ENCODE measurements around the gene PARD6B.
"Not testable (repeated sequence)": the region's sequence is repeated elsewhere in the genome, so short reads cannot be mapped to it uniquely, and the experiment has no call there.

Gene PARD6B

GRCh38 chr20:50710492-50711063, 20.8 kb upstream of the PARD6B start:
- Histone ChIP-seq H3K4me2 (no peak overlapping the region), H2AFZ (ENCODE audit: low read depth) (no peak overlapping the region)

GRCh38 chr20:50711113-50711825, 20.1 kb upstream of the PARD6B start:
- no peaks in the 10 kb centered on the region for H3K4me1 ChIP-seq (ENCODE audit: low read depth, poor library complexity, severe bottlenecking)

More at GRCh38 chr20:50710492-50711063, 20.8 kb upstream of the PARD6B start:
- Histone ChIP-seq H3K36me3 (ENCODE audit: insufficient read depth) (no peaks in the 10 kb centered on the region), H3K4me3 (IDR thresholded peaks at IDR 0.05; ENCODE audit: insufficient read depth, low read depth, low read length) (no peak overlapping the region), H4K20me1 (ENCODE audit: insufficient read depth) (no peaks in the 10 kb centered on the region), H3K27me3 (ENCODE audit: insufficient read depth, low read depth) (no peaks in the 10 kb centered on the region), H3K27ac (no peak overlapping the region), H3K79me2 (ENCODE audit: insufficient read depth, low read depth) (no peaks in the 10 kb centered on the region), H3K4me1 (ENCODE audit: low read depth, poor library complexity, severe bottlenecking) (no peaks in the 10 kb centered on the region), H3K9ac (no peak overlapping the region)
- no peak for TF ChIP-seq CTCF (conservative IDR thresholded peaks at IDR 0.05; ENCODE audit: low read depth, low read length)

GRCh38 chr20:50712771-50713656, 18.4 kb upstream of the PARD6B start:
- Histone ChIP-seq H2AFZ (ENCODE audit: low read depth) (no peak overlapping the region), H3K79me2 (ENCODE audit: insufficient read depth, low read depth) (no peaks in the 10 kb centered on the region), H3K36me3 (ENCODE audit: insufficient read depth) (no peaks in the 10 kb centered on the region), H3K27me3 (ENCODE audit: insufficient read depth, low read depth) (no peaks in the 10 kb centered on the region), H3K9ac (no peak overlapping the region), H3K27ac (no peak overlapping the region), H3K4me2 (no peak overlapping the region), H3K4me1 (ENCODE audit: low read depth, poor library complexity, severe bottlenecking) (no peaks in the 10 kb centered on the region), H3K4me3 (IDR thresholded peaks at IDR 0.05; ENCODE audit: insufficient read depth, low read depth, low read length) (no peak overlapping the region), H4K20me1 (ENCODE audit: insufficient read depth) (no peaks in the 10 kb centered on the region)
- TF ChIP-seq CTCF (conservative IDR thresholded peaks at IDR 0.05; ENCODE audit: low read depth, low read length), result no peak

More at GRCh38 chr20:50711113-50711825, 20.1 kb upstream of the PARD6B start:
- Histone ChIP-seq H4K20me1 (ENCODE audit: insufficient read depth) (no peaks in the 10 kb centered on the region), H3K9ac (no peak overlapping the region), H3K27ac (no peak overlapping the region), H3K79me2 (ENCODE audit: insufficient read depth, low read depth) (no peaks in the 10 kb centered on the region), H2AFZ (ENCODE audit: low read depth) (no peak overlapping the region), H3K27me3 (ENCODE audit: insufficient read depth, low read depth) (no peaks in the 10 kb centered on the region), H3K4me2 (no peak overlapping the region), H3K36me3 (ENCODE audit: insufficient read depth) (no peaks in the 10 kb centered on the region), H3K4me3 (IDR thresholded peaks at IDR 0.05; ENCODE audit: insufficient read depth, low read depth, low read length) (no peak overlapping the region)
- TF ChIP-seq CTCF (conservative IDR thresholded peaks at IDR 0.05; ENCODE audit: low read depth, low read length), result no peak

GRCh38 chr20:50713657-50714101, 17.7 kb upstream of the PARD6B start:
- Histone ChIP-seq H3K4me2 (no peak overlapping the region), H2AFZ (ENCODE audit: low read depth) (no peak overlapping the region), H4K20me1 (ENCODE audit: insufficient read depth) (no peaks in the 10 kb centered on the region), H3K36me3 (ENCODE audit: insufficient read depth) (no peaks in the 10 kb centered on the region), H3K4me3 (IDR thresholded peaks at IDR 0.05; ENCODE audit: insufficient read depth, low read depth, low read length) (no peak overlapping the region), H3K27me3 (ENCODE audit: insufficient read depth, low read depth) (no peaks in the 10 kb centered on the region), H3K27ac (no peak overlapping the region), H3K4me1 (ENCODE audit: low read depth, poor library complexity, severe bottlenecking) (no peaks in the 10 kb centered on the region), H3K79me2 (ENCODE audit: insufficient read depth, low read depth) (no peaks in the 10 kb centered on the region), H3K9ac (no peak overlapping the region)
- no peak for TF ChIP-seq CTCF (conservative IDR thresholded peaks at IDR 0.05; ENCODE audit: low read depth, low read length)

GRCh38 chr20:50714426-50714825, 17.0 kb upstream of the PARD6B start:
- H3K4me1 ChIP-seq (ENCODE audit: low read depth, poor library complexity, severe bottlenecking); H3K4me3 ChIP-seq (IDR thresholded peaks at IDR 0.05; ENCODE audit: insufficient read depth, low read depth, low read length); H4K20me1 ChIP-seq (ENCODE audit: insufficient read depth); H2AFZ ChIP-seq (ENCODE audit: low read depth); H3K27ac ChIP-seq; H3K9ac ChIP-seq; H3K36me3 ChIP-seq (ENCODE audit: insufficient read depth); H3K79me2 ChIP-seq (ENCODE audit: insufficient read depth, low read depth); H3K27me3 ChIP-seq (ENCODE audit: insufficient read depth, low read depth); H3K4me2 ChIP-seq: not testable (repeated sequence)

Data from KMS-11 (cell line).